GM19324 (cell line): ENCODE data around the gene BICC1.
A peak's percentile ranks its signal among the peaks of the same experiment; 100 is the strongest.

Source experiments
- ATAC-seq: cut with Tn5 transposase; IDR thresholded peaks from one replicate; pipeline ENCODE4 v1.9.1; 2021; ENCODE audit warnings: mild to moderate bottlenecking, moderate library complexity; ENCODE audit not compliant: unreplicated experiment, low FRiP score

BICC1 gene

DNA sequence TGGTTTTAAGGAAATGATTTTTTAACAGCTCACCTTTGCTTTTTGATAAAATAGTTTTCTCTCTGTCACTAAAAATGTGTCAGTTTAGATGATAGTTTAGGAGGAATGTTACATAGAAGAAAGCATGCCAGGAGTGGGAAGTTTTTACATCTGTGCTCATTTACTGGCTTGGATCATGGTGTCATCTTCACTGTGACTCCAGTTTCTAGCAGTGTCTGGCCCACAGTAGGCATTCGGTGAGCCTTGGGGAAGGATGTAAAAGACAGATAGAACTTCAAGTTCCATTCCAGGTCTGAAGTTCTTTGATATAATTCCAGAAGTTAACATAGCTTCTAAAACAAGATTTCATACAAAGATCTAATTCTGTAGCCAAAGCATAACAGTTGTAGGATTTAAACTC is 259.2 kb downstream of the BICC1 start:
- no peak for ATAC-seq

DNA sequence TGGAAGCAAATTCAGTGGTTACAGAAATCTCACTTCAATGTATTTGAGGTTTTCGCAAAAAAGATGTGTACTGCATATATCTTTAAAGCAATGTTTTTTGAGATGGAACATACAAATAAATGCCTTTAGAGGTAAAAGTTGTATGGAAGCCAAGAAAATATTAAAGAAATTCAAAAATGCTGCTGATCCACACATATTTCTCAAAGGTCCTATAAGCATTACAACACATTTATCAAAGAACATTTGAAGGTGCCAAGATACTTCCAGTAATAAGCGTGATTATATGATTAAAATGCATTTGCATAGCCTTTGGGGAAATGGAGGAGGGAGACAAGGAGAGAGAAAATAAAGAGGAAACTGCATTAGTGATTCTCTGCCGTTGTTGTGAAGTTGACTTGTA is 260.1 kb downstream of the BICC1 start:
- ATAC-seq, result no peak

- ATAC-seq, result no peak
Measured at GRCh38 chr10:58773341-58773740, 260.7 kb downstream of the BICC1 start.

GRCh38 chr10:58773944-58774343 is 261.3 kb downstream of the BICC1 start:
- no peak for ATAC-seq

DNA sequence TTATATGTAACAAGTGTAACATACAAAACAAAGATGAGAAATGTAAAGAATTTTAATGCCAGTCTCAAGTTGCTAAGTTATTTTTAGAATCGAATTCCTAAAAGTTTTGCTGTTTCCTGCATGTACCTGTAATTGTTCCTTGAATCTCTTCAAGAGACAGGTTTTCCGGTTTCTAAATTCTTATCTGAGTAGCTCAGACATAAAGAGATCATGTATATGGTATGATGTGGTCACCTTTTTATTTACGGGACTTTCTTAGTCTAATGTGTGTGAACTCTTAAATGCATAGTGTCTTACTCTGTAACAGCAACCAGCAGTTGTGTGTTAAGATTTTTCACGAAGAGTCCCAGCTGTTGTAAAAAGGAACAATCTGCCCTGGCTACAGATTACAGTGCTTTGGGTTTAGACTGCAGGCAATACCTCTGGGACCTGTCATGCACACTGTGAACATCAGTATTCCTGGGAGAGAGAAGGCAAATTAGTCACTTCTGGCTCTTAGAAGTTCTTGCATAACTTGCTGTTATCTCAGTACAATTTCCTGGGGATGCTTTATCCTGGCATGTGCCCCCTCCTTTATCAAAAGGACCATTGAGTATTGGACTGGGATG is 263.4 kb downstream of the BICC1 start:
- no peak for ATAC-seq

DNA sequence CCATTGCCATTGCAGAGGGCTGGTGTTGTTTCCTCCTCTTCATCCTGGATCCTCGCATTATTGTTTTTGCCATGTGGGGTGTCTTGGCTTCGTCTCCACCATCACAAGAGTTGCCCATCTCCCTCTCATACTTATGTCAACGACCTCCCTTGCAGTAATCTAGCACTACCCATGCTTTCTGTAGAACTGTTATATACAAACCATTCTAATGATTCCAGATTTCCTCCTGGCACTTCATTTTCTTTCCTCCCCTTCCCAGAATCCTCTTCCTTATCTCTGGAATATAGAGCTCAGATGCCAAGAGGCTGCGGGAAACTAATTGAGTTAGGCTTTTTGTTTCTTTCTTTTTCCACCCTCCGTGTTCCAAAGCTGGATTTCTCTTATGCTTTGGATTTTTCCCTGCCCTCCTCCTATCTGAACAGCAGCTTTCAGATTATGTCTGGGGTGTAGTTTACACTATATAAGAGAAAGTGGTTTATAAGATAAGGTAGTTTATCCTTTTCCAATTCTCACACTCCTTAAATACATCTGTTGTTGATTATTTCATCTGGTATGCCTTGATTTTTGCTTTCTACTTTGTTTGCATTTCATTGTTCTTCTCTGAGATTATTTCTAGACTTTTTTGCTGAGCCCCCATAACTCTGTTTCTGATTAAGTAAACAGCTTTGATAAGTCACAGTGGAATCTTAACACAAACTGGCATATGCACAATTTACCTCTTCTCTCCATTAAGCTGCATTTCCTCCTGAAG is 264.1 kb downstream of the BICC1 start:
- ATAC-seq, result no peak

- no peak for ATAC-seq
Measured at GRCh38 chr10:58778966-58779365, 266.3 kb downstream of the BICC1 start.

- no peak for ATAC-seq
Measured at GRCh38 chr10:58779594-58779993, 266.9 kb downstream of the BICC1 start.

DNA sequence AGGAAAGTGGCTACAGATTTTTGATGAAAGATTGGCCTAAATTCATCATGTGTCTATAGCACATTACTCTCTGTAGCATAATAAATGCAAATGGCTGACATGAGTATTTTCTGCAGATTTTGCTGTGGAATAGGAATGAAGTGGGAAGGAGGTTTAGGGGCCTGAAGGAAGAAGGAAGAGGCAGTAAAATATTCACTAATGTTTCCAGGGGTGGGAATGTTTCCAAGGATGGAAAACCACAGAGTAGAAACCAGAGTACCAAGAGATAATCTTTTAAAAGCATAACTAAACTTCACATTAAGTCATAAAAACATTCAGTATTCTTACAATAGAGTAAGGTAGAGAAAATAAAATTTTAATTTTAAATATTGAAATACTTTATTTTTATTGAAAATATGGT is 267.8 kb downstream of the BICC1 start:
- ATAC-seq, result no peak

DNA sequence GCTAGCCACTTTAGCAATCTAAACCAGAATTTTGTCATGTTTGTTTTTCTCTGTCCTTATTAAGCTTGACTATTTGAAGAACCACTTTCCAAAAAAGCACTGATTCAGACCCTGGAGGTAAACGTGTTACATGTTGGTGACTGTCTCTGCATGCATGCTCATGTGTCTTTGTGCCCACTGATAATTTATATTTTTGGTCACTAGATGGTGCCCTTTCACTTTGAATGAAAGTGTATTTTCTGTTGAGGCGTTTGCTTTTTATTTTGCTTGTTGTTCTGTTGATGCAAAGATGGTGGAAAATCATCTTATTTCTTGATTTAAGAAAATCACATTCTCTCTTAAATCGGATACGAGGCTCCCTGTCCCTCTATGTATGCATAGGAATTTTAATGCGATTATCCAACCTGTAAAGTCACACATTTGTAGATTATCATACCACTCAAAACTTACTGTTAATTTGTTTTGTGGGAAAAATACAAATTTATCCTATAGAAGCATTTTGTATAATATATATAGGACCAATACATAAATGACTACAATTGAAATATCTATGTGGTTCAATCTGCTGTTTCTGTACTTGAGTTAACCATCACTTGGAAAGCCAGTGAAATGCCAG is 269.3 kb downstream of the BICC1 start:
- ATAC-seq, result peak; percentile 65

GRCh38 chr10:58782876-58783851 is 270.5 kb downstream of the BICC1 start:
- ATAC-seq, result no peak

DNA sequence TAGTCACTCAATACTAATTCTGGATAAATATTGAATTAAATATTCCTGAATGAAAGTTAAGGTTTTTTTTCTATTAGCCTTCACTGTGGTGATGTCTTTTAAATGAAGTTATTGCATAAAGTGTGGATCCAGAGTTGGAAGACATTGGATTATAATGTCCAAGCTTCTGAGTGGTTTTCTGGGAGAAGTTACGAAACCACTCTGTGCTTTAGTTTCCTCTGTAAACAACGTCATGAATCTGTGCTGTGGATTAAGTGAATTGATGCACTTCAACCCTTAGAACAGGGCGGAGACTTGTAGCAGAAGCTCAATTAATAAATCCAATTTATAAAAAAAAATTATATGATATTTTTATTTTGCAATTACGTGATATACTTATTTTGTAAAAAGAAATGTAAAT is 271.7 kb downstream of the BICC1 start:
- ATAC-seq, result no peak

- no peak for ATAC-seq
Measured at GRCh38 chr10:58785354-58785753, 272.7 kb downstream of the BICC1 start.

- ATAC-seq, result no peak
Measured at GRCh38 chr10:58791137-58791536, 278.5 kb downstream of the BICC1 start.

GRCh38 chr10:58795560-58795959 is 282.9 kb downstream of the BICC1 start:
- ATAC-seq, result no peak

DNA sequence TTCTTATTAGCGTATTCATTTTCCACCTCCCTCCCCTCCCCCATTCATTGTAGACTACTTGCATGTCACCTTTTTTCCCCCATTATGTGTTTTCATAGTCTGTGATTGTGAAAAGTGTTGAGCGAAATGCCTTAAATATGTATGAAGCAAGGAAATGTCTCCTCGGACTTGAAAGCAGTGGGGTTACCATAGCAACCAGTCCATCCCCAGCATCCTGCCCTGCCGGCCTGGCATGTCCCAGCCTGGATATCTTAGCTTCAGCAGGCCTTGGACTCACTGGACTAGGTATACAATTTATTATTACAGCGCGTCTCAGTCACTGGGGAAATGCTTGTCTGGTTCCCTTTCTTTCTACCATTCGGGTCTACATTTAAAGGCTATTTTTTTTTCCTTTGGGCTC is 283.6 kb downstream of the BICC1 start:
- no peak for ATAC-seq

- ATAC-seq, result no peak
Measured at GRCh38 chr10:58796824-58797223, 284.2 kb downstream of the BICC1 start.

- ATAC-seq, result no peak
Measured at GRCh38 chr10:58797356-58797755, 284.7 kb downstream of the BICC1 start.

DNA sequence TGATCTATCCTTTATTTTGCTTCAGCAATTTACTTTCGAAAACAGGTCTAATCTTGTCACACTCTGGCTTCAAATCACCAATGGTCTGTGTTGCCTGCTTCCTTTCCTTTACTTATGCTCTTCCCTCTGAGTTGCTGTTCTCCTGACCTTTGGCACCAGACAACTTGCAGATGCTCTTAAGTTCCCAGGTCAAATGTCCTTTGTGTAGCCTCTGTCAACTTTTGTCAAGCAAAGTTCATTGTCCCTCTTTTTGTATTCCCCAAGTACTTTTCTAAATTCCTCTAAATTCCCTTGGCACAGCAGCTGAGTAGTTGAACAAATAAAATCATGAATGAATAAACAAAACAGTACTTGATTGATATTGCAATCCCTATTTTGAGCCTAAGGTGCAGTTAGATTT is 289.4 kb downstream of the BICC1 start:
- ATAC-seq, result no peak

GRCh38 chr10:58806323-58806722 is 293.7 kb downstream of the BICC1 start:
- peak; percentile 58 for ATAC-seq
